Hepatocyte (in vitro differentiated cells): ENCODE measurements around the gene MAP7.

ENCODE experiments used
- CTCF ChIP-seq: fragments of 200-600 bp; sonication (generic); IDR thresholded peaks from 2 replicates; pipeline ENCODE4 v1.5.1; 2016; ENCODE audit warnings: antibody characterized with exemption, mild to moderate bottlenecking; ENCODE audit not compliant: poor library complexity
- EZH2phosphoT487 ChIP-seq: fragments of 200-600 bp; sonication (generic); IDR thresholded peaks from one replicate; pipeline ENCODE4 v1.6.1; 2018; ENCODE audit warnings: antibody characterized with exemption, mild to moderate bottlenecking, low read depth, moderate library complexity; ENCODE audit not compliant: unreplicated experiment, severe bottlenecking

DNA sequence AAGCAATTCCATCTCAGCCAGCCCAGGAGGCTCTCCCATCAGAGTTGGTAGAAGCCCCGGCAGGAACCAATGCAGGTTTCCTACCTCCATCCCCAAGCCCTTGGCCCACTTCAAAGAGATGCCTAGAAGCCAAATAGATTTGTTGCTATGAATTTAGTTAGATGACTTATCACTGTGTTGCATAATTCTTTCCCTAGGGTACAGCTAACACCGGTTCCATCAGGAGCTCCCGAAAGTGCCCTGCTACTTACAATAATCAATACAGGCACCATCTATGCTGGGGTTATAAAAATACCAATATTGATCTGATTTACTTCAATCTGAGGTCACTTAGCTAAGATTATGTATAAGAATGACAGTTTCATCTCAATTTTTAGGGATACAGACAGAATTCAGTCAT lies 113.0 kb downstream of the MAP7 start:
- TF ChIP-seq CTCF, result no peak
- no peak for TF ChIP-seq EZH2phosphoT487
